HFFc6 (cell line): ENCODE data around the gene ARHGEF37. TPM values are rescaled to one million over a fixed set of nuclear protein-coding genes. Genes with fewer than 3 reads are reported as not detected.

Experiments
- DNase-seq: peaks from one replicate; pipeline ENCODE4 v3.0.0-alpha.2; 2018
- H3K27ac Mint-ChIP-seq: 2 replicates; pipeline ENCODE4 v1.8.0; 2020; ENCODE audit warnings: mild to moderate bottlenecking, mixed read lengths
- H3K27me3 Mint-ChIP-seq: 2 replicates; pipeline ENCODE4 v1.8.0; 2021; ENCODE audit warnings: mild to moderate bottlenecking, moderate library complexity, mixed read lengths; ENCODE audit not compliant: insufficient read depth
- H3K36me3 Mint-ChIP-seq: 2 replicates; pipeline ENCODE4 v1.8.0; 2021; ENCODE audit warnings: low read depth, mixed read lengths
- H3K4me1 Mint-ChIP-seq: 2 replicates; pipeline ENCODE4 v1.8.0; 2020; ENCODE audit warnings: low read depth, mixed read lengths
- H3K4me3 Mint-ChIP-seq: 2 replicates; pipeline ENCODE4 v1.8.0; 2020; ENCODE audit warnings: mild to moderate bottlenecking, moderate library complexity, mixed read lengths
- H3K9me3 Mint-ChIP-seq: 2 replicates; pipeline ENCODE4 v1.8.0; 2020; ENCODE audit warnings: mild to moderate bottlenecking, mixed read lengths
- CTCF ChIP-seq: fragments of 200-600 bp; sonication (generic); IDR thresholded peaks from 2 replicates; pipeline ENCODE4 v1.5.0; 2021; ENCODE audit warnings: antibody characterized with exemption, mild to moderate bottlenecking
- total RNA-seq, 6 experiments: library from RNA; stranded (reverse); fragmentation: NEBNext Ultra II Directional; extraction: Animal tissue kit (Norgen Biotek cat#: 25700); gene quantifications; 2 replicates in 1 of 6; 3 replicates in 5 of 6; pipeline ENCODE4 v1.2.3, GENCODE V29; 2021

Gene ARHGEF37
- total RNA-seq, 6 experiments from 2014 or later: 0.31 to 0.81 (median 0.38) TPM

DNA sequence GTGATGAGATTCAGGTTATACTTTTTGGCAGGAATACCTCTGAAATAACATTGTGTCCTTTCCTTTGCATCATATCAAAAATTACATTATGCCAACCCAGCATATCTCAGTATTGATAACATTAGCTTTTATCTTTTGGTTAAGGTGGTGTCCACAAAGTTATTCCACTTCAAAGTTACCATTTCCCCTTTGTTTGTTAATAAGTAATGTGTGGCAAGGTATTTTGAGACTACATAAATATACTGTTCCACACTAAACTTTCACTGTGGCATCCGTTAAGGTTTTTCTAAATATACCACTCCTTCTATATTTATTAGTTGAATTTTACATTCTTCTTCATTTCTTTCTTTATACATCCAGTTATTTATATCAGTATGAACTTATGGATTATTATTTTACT lies 14.1 kb upstream of the ARHGEF37 start:
- H3K36me3 Mint-ChIP-seq: no peaks in the 10 kb centered on the region
- H3K9me3 Mint-ChIP-seq: no peaks in the 10 kb centered on the region
- no peak overlapping the region for H3K4me3 Mint-ChIP-seq
- TF ChIP-seq CTCF: no peak
- H3K4me1 Mint-ChIP-seq: peaks cover 29% of the 10 kb centered on the region
- H3K27me3 Mint-ChIP-seq: peaks cover 2% of the 10 kb centered on the region; the same call in 1 of the 2 replicates
- no peak for DNase-seq
- H3K27ac Mint-ChIP-seq: no peak overlapping the region

GRCh38 chr5:149572170-149572569 lies 9.1 kb upstream of the ARHGEF37 start:
- Mint-ChIP-seq H3K27me3 (no peaks in the 10 kb centered on the region), H3K4me1 (peaks cover 6% of the 10 kb centered on the region; the same call in 1 of the 2 replicates), H3K4me3 (no peak overlapping the region), H3K9me3 (no peaks in the 10 kb centered on the region), H3K27ac (no peak overlapping the region), H3K36me3 (no peaks in the 10 kb centered on the region)
- no peak for DNase-seq
- no peak for TF ChIP-seq CTCF

GRCh38 chr5:149572576-149573231 lies 8.6 kb upstream of the ARHGEF37 start:
- Mint-ChIP-seq H3K9me3 (no peaks in the 10 kb centered on the region), H3K4me1 (peaks cover 6% of the 10 kb centered on the region; the same call in 1 of the 2 replicates), H3K4me3 (no peak overlapping the region), H3K36me3 (no peaks in the 10 kb centered on the region), H3K27ac (no peak overlapping the region), H3K27me3 (no peaks in the 10 kb centered on the region)
- no peak for TF ChIP-seq CTCF
- no peak for DNase-seq

GRCh38 chr5:149575131-149575530 lies 6.2 kb upstream of the ARHGEF37 start:
- Mint-ChIP-seq H3K4me1 (peaks cover 6% of the 10 kb centered on the region; the same call in 1 of the 2 replicates), H3K4me3 (no peak overlapping the region), H3K27ac (no peak overlapping the region), H3K36me3 (no peaks in the 10 kb centered on the region), H3K9me3 (no peaks in the 10 kb centered on the region), H3K27me3 (no peaks in the 10 kb centered on the region)
- DNase-seq: no peak
- no peak for TF ChIP-seq CTCF

GRCh38 chr5:149576021-149576420 lies 5.3 kb upstream of the ARHGEF37 start:
- no peak for TF ChIP-seq CTCF
- Mint-ChIP-seq H3K4me3 (no peak overlapping the region), H3K9me3 (no peaks in the 10 kb centered on the region), H3K36me3 (no peaks in the 10 kb centered on the region), H3K4me1 (peaks cover 12% of the 10 kb centered on the region; the same call in 1 of the 2 replicates), H3K27me3 (peaks cover 1% of the 10 kb centered on the region; the same call in 1 of the 2 replicates), H3K27ac (no peak overlapping the region)
- no peak for DNase-seq
